ENCODE measurements around the gene LARGE1. TPM values are rescaled to one million over a fixed set of nuclear protein-coding genes. Genes with fewer than 3 reads are reported as not detected.

The LARGE1 gene
- polyA plus RNA-seq, 3 donors = 0.05 to 0.13 TPM; not detected in 1

DNA sequence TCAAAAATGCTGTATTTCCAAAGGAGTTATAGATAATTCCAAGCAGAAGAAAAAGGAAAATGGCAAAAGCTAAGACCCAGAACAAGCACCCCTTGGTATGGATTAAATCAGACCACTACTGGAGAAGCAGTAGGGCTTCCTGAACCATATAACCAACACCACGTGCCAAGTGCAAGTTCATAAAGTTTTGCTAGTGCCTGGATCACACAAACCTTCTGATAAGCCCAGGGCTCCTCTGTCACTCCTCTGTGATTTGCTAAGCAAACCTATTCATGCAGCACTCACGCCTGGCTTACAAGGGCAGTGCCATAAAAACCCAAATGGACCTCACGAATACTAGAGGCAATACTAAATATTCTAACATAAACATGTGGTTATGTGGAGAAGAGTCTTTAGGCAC is 13.3 kb downstream of the LARGE1 start:
- H3K9me3 ChIP-seq (replicated peaks in 1 of 2; ENCODE audit: control insufficient read depth in 1 of 2, insufficient read depth in 1 of 2, low read length in 2 of 2) = no peaks in the 10 kb centered on the region
- H2AFZ ChIP-seq (ENCODE audit: insufficient read depth, low read depth, low read length, poor library complexity, severe bottlenecking) = no peak overlapping the region
- no peaks in the 10 kb centered on the region for H3K4me1 Mint-ChIP-seq
- H3K4me1 ChIP-seq (ENCODE audit: control insufficient read depth in 1 of 2, insufficient read depth in 2 of 2, low read length in 2 of 2) = no peaks in the 10 kb centered on the region
- H3K36me3 ChIP-seq (replicated peaks in 1 of 2; ENCODE audit: control insufficient read depth in 1 of 2, insufficient read depth in 2 of 2, low read length in 2 of 2) = no peaks in the 10 kb centered on the region
- H3K27me3 ChIP-seq (ENCODE audit: control insufficient read depth in 2 of 2, insufficient read depth in 2 of 2, low read length in 2 of 2) = no peaks in the 10 kb centered on the region
- intact Hi-C loops (cut with micrococcal nuclease) = no loop called here
- no peaks in the 10 kb centered on the region for H3K36me3 Mint-ChIP-seq
- H3K79me2 ChIP-seq (ENCODE audit: insufficient read depth, low read length) = no peaks in the 10 kb centered on the region
- H3K9ac ChIP-seq (ENCODE audit: insufficient read depth, low read length, poor library complexity, severe bottlenecking) = no peak overlapping the region
- TF ChIP-seq, protein P1, sequence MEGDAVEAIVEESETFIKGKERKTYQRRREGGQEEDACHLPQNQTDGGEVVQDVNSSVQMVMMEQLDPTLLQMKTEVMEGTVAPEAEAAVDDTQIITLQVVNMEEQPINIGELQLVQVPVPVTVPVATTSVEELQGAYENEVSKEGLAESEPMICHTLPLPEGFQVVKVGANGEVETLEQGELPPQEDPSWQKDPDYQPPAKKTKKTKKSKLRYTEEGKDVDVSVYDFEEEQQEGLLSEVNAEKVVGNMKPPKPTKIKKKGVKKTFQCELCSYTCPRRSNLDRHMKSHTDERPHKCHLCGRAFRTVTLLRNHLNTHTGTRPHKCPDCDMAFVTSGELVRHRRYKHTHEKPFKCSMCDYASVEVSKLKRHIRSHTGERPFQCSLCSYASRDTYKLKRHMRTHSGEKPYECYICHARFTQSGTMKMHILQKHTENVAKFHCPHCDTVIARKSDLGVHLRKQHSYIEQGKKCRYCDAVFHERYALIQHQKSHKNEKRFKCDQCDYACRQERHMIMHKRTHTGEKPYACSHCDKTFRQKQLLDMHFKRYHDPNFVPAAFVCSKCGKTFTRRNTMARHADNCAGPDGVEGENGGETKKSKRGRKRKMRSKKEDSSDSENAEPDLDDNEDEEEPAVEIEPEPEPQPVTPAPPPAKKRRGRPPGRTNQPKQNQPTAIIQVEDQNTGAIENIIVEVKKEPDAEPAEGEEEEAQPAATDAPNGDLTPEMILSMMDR (IDR thresholded peaks at IDR 0.05) = no peak
- peaks cover 0 to 8% (median 2%) of the 10 kb centered on the region in 7 donors for H3K9me3 Mint-ChIP-seq
- no peak for DNase-seq
- WGBS (ENCODE audit: insufficient coverage) = 67% methylated on average over 1 of the region's 3 CpGs
- H4K20me1 ChIP-seq (ENCODE audit: insufficient read depth, low read length) = no peaks in the 10 kb centered on the region
- no peak overlapping the region for H3K27ac ChIP-seq (ENCODE audit: low read depth in 1 of 2, low read length in 2 of 2)
- H3K27me3 Mint-ChIP-seq (ENCODE audit: low read depth in 3 of 3) = peaks cover 0 to 5% (median 1%) of the 10 kb centered on the region in 3 donors
- H3K4me3 Mint-ChIP-seq = no peak overlapping the region
- H3K4me3 ChIP-seq (replicated peaks in 1 of 3; ENCODE audit: low read depth in 2 of 3, low read length in 3 of 3) = no peak overlapping the region
- H3K4me2 ChIP-seq (replicated peaks; ENCODE audit: extremely low read depth, low read length, poor library complexity, severe bottlenecking) = no peak overlapping the region
- no peak overlapping the region for H3K27ac Mint-ChIP-seq

DNA sequence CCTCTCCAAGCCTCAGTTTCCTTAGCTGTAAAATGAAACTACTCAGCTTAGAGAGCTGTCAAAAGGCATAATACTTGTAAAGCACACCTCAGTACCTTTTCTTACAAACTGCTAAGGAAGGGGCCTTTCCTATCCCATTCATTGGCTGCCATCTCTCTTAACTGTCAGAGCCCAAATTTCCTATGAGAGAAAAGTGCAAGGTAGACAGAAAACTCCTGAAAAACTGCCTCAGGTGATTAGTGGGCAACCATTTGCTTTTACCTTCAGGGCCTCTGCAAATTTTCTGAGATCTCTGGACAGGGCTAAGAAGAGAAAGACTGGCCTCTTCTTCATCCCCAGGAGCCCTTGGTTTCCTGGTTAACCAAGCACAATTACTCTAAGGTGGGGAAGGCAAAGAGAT is 13.8 kb downstream of the LARGE1 start:
- Histone ChIP-seq H3K79me2 (ENCODE audit: insufficient read depth, low read length) (no peaks in the 10 kb centered on the region), H3K36me3 (replicated peaks in 1 of 2; ENCODE audit: control insufficient read depth in 1 of 2, insufficient read depth in 2 of 2, low read length in 2 of 2) (no peaks in the 10 kb centered on the region)

More for the DNA sequence above, 13.8 kb downstream of the LARGE1 start:
- H3K4me3 Mint-ChIP-seq = no peak overlapping the region
- H3K4me1 Mint-ChIP-seq = no peaks in the 10 kb centered on the region
- no peak overlapping the region for H3K27ac Mint-ChIP-seq
- Histone ChIP-seq H3K4me2 (replicated peaks; ENCODE audit: extremely low read depth, low read length, poor library complexity, severe bottlenecking) (no peak overlapping the region), H3K27ac (ENCODE audit: low read depth in 1 of 2, low read length in 2 of 2) (no peak overlapping the region), H3K4me3 (replicated peaks in 1 of 3; ENCODE audit: low read depth in 2 of 3, low read length in 3 of 3) (no peak overlapping the region), H3K4me1 (ENCODE audit: control insufficient read depth in 1 of 2, insufficient read depth in 2 of 2, low read length in 2 of 2) (no peaks in the 10 kb centered on the region), H3K27me3 (ENCODE audit: control insufficient read depth in 2 of 2, insufficient read depth in 2 of 2, low read length in 2 of 2) (no peaks in the 10 kb centered on the region), H3K9me3 (replicated peaks in 1 of 2; ENCODE audit: control insufficient read depth in 1 of 2, insufficient read depth in 1 of 2, low read length in 2 of 2) (no peaks in the 10 kb centered on the region), H2AFZ (ENCODE audit: insufficient read depth, low read depth, low read length, poor library complexity, severe bottlenecking) (no peak overlapping the region), H3K9ac (ENCODE audit: insufficient read depth, low read length, poor library complexity, severe bottlenecking) (no peak overlapping the region), H4K20me1 (ENCODE audit: insufficient read depth, low read length) (no peaks in the 10 kb centered on the region)
- TF ChIP-seq, protein P1 (IDR thresholded peaks at IDR 0.05) = no peak
- H3K9me3 Mint-ChIP-seq = peaks cover 0 to 8% (median 2%) of the 10 kb centered on the region in 7 donors
- H3K27me3 Mint-ChIP-seq (ENCODE audit: low read depth in 3 of 3) = peaks cover 0 to 5% (median 1%) of the 10 kb centered on the region in 3 donors
- intact Hi-C loops (cut with micrococcal nuclease) = no loop called here
- DNase-seq = no peak
- no peaks in the 10 kb centered on the region for H3K36me3 Mint-ChIP-seq
